ENCODE data around the gene FJX1. TPM values are rescaled to one million over a fixed set of nuclear protein-coding genes. Genes with fewer than 3 reads are reported as not detected.
"Not testable (repeated sequence)": the region's sequence is repeated elsewhere in the genome, so short reads cannot be mapped to it uniquely, and the experiment has no call there.

Gene FJX1
- total and polyA plus RNA-seq, 2 experiments from 2014 or later, result 12.4 to 34.8 TPM

DNA sequence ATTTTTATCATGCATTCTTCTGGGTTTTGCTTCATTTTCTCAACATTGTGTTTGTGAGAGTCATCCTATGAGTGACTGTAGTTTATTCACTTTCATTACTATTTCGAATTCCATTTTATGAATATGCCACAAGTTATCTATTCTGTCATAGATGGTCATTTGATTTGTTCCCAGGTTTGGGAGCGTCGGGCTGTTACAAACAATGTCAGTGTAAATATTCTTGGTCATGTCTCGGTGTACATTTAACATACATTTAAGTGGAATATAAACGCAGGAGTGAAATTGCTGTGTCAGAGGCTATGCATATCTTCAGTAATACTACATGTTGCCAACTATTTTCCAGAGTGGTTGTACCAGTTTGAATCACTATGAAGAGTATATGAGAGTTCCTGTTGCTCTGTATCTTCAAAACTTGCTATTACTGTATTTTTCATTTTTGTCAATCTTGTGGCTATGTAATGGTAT, 46.7 kb downstream of the FJX1 start:
- TF ChIP-seq, protein P1, sequence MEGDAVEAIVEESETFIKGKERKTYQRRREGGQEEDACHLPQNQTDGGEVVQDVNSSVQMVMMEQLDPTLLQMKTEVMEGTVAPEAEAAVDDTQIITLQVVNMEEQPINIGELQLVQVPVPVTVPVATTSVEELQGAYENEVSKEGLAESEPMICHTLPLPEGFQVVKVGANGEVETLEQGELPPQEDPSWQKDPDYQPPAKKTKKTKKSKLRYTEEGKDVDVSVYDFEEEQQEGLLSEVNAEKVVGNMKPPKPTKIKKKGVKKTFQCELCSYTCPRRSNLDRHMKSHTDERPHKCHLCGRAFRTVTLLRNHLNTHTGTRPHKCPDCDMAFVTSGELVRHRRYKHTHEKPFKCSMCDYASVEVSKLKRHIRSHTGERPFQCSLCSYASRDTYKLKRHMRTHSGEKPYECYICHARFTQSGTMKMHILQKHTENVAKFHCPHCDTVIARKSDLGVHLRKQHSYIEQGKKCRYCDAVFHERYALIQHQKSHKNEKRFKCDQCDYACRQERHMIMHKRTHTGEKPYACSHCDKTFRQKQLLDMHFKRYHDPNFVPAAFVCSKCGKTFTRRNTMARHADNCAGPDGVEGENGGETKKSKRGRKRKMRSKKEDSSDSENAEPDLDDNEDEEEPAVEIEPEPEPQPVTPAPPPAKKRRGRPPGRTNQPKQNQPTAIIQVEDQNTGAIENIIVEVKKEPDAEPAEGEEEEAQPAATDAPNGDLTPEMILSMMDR (IDR thresholded peaks at IDR 0.05; ENCODE audit: poor library complexity), result no peak
- TF ChIP-seq EZH2phosphoT487 (IDR thresholded peaks at IDR 0.05; ENCODE audit: low read depth, severe bottlenecking, unreplicated experiment), result no peak
- no peak for TF ChIP-seq EZH2 (IDR thresholded peaks at IDR 0.05; ENCODE audit: borderline replicate concordance)
- Histone ChIP-seq H3K36me3 (replicated peaks; ENCODE audit: insufficient read depth, low read depth) (no peaks in the 10 kb centered on the region), H3K9me2 (replicated peaks; ENCODE audit: insufficient read depth) (no peaks in the 10 kb centered on the region), H3K4me1 (ENCODE audit: insufficient read depth) (peaks cover 13% of the 10 kb centered on the region), H3K4me3 (no peak overlapping the region), H4K20me1 (ENCODE audit: insufficient read depth, poor library complexity, severe bottlenecking) (no peaks in the 10 kb centered on the region), H3K27me3 (no peaks in the 10 kb centered on the region), H3K27ac (no peak overlapping the region), H3K79me2 (peaks cover 70% of the 10 kb centered on the region), H3K4me2 (peak overlapping the region; percentile 89), H3K9me3 (ENCODE audit: low read depth) (peaks cover 8% of the 10 kb centered on the region), H2AFZ (no peak overlapping the region)
- DNase-seq (ENCODE audit: low spot score), result no peak
- WGBS (ENCODE audit: low lambda C conversion rate, missing lambda C conversion rate), result 98% methylated on average over 5 of the region's 5 CpGs

DNA sequence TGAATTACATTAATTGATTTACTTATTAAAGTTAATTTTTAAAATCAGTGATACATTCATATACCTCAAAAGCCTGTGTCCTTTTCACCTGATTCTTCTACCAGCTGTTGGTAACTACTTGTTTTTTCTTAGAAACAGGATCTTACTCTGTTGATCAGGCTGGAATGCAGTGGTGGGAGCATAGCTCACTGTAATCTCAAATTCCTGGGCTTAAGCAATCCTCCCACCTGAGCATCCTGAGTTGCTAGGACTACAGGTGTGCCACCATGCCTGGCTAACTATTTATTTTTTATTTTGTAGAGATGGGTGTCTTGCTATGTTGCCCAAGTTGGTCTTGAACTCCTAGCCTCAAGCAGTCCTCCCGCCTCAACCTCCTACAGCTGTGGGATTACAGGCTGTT, 49.0 kb downstream of the FJX1 start:
- H3K79me2 ChIP-seq, result peaks cover 93% of the 10 kb centered on the region
- no peaks in the 10 kb centered on the region for H3K27me3 ChIP-seq
- no peak overlapping the region for H3K27ac ChIP-seq
- peaks cover 8% of the 10 kb centered on the region for H3K9me3 ChIP-seq (ENCODE audit: low read depth)
- TF ChIP-seq EZH2phosphoT487 (IDR thresholded peaks at IDR 0.05; ENCODE audit: low read depth, severe bottlenecking, unreplicated experiment), result no peak
- no peak for TF ChIP-seq EZH2 (IDR thresholded peaks at IDR 0.05; ENCODE audit: borderline replicate concordance)
- TF ChIP-seq, protein P1 (IDR thresholded peaks at IDR 0.05; ENCODE audit: poor library complexity), result no peak
- no peak overlapping the region for H3K4me2 ChIP-seq
- no peak overlapping the region for H3K4me3 ChIP-seq
- H3K36me3 ChIP-seq (replicated peaks; ENCODE audit: insufficient read depth, low read depth), result no peaks in the 10 kb centered on the region
- WGBS (ENCODE audit: low lambda C conversion rate, missing lambda C conversion rate), result 100% methylated on average over 1 of the region's 1 CpG
- no peaks in the 10 kb centered on the region for H3K9me2 ChIP-seq (replicated peaks; ENCODE audit: insufficient read depth)
- H2AFZ ChIP-seq, result no peak overlapping the region
- peaks cover 2% of the 10 kb centered on the region for H4K20me1 ChIP-seq (ENCODE audit: insufficient read depth, poor library complexity, severe bottlenecking)
- peaks cover 13% of the 10 kb centered on the region for H3K4me1 ChIP-seq (ENCODE audit: insufficient read depth)
- DNase-seq (ENCODE audit: low spot score), result no peak

DNA sequence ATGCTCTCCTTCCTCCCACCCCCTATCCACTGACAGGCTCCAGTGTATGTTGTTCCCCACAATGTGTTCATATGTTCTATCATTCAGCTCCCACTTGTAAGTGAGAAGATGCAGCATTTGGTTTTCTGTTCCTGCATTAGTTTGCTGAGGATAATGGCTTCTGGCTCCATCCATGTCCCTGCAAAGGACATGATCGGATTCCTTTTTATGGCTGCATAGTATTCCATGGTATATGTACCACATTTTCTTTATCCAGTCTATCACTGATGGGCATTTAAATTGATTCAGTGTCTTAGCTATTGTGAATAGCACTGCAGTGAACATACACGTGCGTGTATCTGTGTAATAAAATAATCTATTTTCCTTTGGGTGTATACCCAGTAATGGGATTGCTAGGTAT, 50.1 kb downstream of the FJX1 start:
- DNase-seq (ENCODE audit: low spot score); H3K9me2 ChIP-seq (replicated peaks; ENCODE audit: insufficient read depth); H2AFZ ChIP-seq; H3K4me2 ChIP-seq; H3K4me3 ChIP-seq; H3K27me3 ChIP-seq; H3K36me3 ChIP-seq (replicated peaks; ENCODE audit: insufficient read depth, low read depth); H3K27ac ChIP-seq; H3K4me1 ChIP-seq (ENCODE audit: insufficient read depth); H3K9me3 ChIP-seq (ENCODE audit: low read depth): not testable (repeated sequence)
- peaks cover 100% of the 10 kb centered on the region for H3K79me2 ChIP-seq
- 98% methylated on average over 3 of the region's 3 CpGs for WGBS (ENCODE audit: low lambda C conversion rate, missing lambda C conversion rate)
- H4K20me1 ChIP-seq (ENCODE audit: insufficient read depth, poor library complexity, severe bottlenecking), result peaks cover 12% of the 10 kb centered on the region

Other genes with a start within 250 kb of the FJX1 start
- gene SLC1A2, start 198.9 kb upstream of the FJX1 start, total RNA-seq, result 0.84 and 2.9 TPM in 2 replicates
- gene SLC1A2, start 198.9 kb upstream of the FJX1 start, polyA plus RNA-seq, result 0.59 TPM in 1 of 2 replicates, not detected in the other
- gene PAMR1, start 92.8 kb upstream of the FJX1 start, total RNA-seq, result 24.8 and 31.1 TPM in 2 replicates
- gene PAMR1, start 92.8 kb upstream of the FJX1 start, polyA plus RNA-seq, result 26.3 and 35.2 TPM in 2 replicates
- 20.4 and 20.8 TPM in 2 replicates for gene TRIM44, start 44.3 kb downstream of the FJX1 start, total RNA-seq
- 43.2 and 44.1 TPM in 2 replicates for gene TRIM44, start 44.3 kb downstream of the FJX1 start, polyA plus RNA-seq